VCaP (cell line): ENCODE results near the gene RGS5.
"Not testable (repeated sequence)": the region's sequence is repeated elsewhere in the genome, so short reads cannot be mapped to it uniquely, and the experiment has no call there.

Source experiments
- H3K27ac ChIP-seq: fragments of 450-650 bp; 2 replicates; pipeline ENCODE4 v1.5.1; 2017
- TF ChIP-seq, protein P1 (sequence below): fragments of 450-650 bp; conservative IDR thresholded peaks from 2 replicates; pipeline ENCODE4 v1.5.1; 2017; ENCODE audit warnings: mild to moderate bottlenecking, moderate library complexity

RGS5 gene

DNA sequence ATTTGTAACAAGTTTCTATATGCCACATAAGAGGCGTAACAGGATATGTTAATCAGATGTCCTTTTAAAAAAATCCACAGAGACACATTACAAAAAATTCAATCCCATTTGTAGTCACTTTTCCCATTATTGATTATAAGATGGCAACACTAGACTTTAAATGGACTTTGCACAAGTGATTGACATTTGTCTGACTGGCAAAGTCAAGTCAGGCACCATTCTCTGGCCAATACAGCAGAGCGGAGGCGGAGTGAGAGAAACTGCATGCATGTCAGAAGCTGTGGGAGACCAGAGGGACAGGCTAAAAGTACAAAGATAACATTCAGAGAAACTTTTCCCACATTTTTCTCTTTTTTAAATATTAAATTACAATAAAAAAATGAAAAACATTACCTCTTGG is 28.1 kb upstream of the RGS5 start:
- H3K27ac ChIP-seq, result no peak overlapping the region
- TF ChIP-seq, protein P1, sequence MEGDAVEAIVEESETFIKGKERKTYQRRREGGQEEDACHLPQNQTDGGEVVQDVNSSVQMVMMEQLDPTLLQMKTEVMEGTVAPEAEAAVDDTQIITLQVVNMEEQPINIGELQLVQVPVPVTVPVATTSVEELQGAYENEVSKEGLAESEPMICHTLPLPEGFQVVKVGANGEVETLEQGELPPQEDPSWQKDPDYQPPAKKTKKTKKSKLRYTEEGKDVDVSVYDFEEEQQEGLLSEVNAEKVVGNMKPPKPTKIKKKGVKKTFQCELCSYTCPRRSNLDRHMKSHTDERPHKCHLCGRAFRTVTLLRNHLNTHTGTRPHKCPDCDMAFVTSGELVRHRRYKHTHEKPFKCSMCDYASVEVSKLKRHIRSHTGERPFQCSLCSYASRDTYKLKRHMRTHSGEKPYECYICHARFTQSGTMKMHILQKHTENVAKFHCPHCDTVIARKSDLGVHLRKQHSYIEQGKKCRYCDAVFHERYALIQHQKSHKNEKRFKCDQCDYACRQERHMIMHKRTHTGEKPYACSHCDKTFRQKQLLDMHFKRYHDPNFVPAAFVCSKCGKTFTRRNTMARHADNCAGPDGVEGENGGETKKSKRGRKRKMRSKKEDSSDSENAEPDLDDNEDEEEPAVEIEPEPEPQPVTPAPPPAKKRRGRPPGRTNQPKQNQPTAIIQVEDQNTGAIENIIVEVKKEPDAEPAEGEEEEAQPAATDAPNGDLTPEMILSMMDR, result no peak

- not testable (repeated sequence) for H3K27ac ChIP-seq
These were observed 25.6 kb upstream of the RGS5 start for GRCh38 chr1:163228271-163228670.

DNA sequence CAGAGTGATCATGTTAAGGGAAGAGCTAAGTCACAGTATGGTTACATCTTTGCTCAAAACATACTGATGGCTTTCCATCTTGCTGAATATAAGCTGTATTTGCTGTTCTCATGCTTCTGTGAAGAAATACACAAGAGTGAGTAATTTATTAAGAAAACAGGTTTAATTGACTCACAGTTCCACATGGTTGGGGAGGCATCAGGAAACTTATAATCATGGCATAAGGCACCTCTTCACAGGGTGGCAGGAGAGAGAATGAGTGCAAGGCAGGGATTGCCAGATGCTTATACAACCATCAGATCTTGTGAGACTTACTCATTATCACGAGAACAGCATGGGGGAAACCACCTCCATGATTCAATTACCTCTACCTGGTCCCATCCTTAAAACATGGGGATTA is 24.4 kb upstream of the RGS5 start:
- no peak overlapping the region for H3K27ac ChIP-seq
- TF ChIP-seq, protein P1, result no peak

DNA sequence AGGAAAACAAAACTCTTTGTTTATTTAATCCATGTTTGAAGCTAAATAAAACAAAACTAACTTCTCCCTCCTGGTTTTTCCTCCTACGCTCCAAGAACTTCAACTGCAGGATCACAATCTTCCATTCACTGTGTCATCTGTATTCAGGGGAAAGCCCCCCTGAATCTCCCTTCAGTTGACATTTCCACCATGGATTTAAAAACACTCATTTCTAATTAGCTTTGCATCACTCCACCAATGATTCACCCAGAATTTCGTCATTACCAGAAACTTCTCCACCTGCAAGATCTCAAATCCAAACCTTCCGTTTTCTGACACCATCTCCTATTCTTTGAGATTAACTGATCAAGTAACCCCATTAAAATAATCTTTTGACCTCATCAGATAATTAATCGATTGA is 10.9 kb upstream of the RGS5 start:
- TF ChIP-seq, protein P1, result no peak

GRCh38 chr1:163211667-163212066 is 9.0 kb upstream of the RGS5 start:
- TF ChIP-seq, protein P1, result no peak
- no peak overlapping the region for H3K27ac ChIP-seq

More for the DNA sequence above, 10.9 kb upstream of the RGS5 start:
- no peak overlapping the region for H3K27ac ChIP-seq

DNA sequence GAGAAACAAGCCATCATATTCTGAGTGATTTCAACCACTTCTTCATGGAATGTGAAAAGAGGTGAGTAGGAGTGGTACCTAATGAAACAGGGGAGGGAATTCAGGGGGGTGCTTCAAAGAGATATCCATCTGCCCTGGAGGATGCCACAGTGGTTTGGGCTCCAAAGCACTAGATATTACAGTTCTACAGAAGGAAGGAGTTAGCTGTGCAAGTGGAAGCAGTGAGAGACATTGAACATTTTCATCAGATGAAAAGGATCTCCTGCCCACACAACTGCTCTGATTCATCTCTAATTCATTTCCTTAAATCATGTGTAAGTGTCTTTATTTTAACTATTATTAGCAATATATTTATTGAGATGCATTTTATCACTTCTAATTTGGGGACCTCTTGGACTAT is 2.8 kb upstream of the RGS5 start:
- TF ChIP-seq, protein P1, result no peak
- no peak overlapping the region for H3K27ac ChIP-seq

DNA sequence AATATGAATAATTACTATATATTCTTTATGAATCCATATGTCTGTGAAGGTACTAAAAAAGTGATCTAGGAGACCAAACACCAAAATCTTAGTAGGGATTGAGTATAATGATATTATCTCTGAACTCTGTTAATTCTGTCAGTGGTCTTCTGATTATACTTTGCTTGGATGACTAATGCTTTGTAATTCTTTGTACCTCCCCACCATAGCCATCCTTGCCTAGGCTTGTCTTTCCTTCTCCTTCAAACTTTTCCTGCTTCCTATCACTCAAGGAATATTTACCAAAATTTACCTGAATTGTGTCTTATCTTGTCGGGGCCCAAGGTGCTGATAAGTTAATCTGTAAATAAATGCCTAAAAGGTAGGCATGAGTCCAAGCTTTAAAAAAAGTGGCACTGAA is 845 bp upstream of the RGS5 start:
- no peak overlapping the region for H3K27ac ChIP-seq
- TF ChIP-seq, protein P1, result no peak

GRCh38 chr1:163201906-163202305 is 810 bp downstream of the RGS5 start:
- H3K27ac ChIP-seq, result no peak overlapping the region
- TF ChIP-seq, protein P1, result no peak
